Transverse colon (tissue), 3 donors: ENCODE data around the gene UPK2.

Experiments
- CTCF ChIP-seq, 5 experiments: fragments of 200-600 bp in 3 of 5; fragments of 450-650 bp in 2 of 5; sonication (generic) in 3 of 5; IDR thresholded peaks; 1 replicate in 2 of 5; 2 replicates in 3 of 5; pipeline ENCODE4 v1.5.1; 2016 to 2017; ENCODE audit warnings: antibody characterized with exemption in 5 of 5, inconsistent platforms in 3 of 5, mild to moderate bottlenecking in 2 of 5, moderate library complexity in 1 of 5
- POLR2A ChIP-seq: fragments of 450-650 bp; IDR thresholded peaks from one replicate; pipeline ENCODE4 v1.6.1; 2016; ENCODE audit warnings: antibody characterized with exemption, mild to moderate bottlenecking, moderate library complexity

- no peak for TF ChIP-seq CTCF (IDR thresholded peaks at IDR 0.05)
- TF ChIP-seq POLR2A, result no peak
These were observed 28.5 kb upstream of the UPK2 start for GRCh38 chr11:118927554-118928100.
